OCI-LY1 (cell line): Measurements from ENCODE around the gene NADK.
"Not testable (repeated sequence)": the region's sequence is repeated elsewhere in the genome, so short reads cannot be mapped to it uniquely, and the experiment has no call there.

Source experiments
- CTCF ChIP-seq: fragments of 200-600 bp; sonication (generic), shearing (Covaris generic); IDR thresholded peaks from 2 replicates; pipeline ENCODE4 v1.5.1; 2017; ENCODE audit warnings: mild to moderate bottlenecking, antibody characterized with exemption, low read length, moderate library complexity, mixed read lengths
- EZH2 ChIP-seq: fragments of 200-600 bp; sonication (generic), shearing (Covaris generic); IDR thresholded peaks from 2 replicates; pipeline ENCODE4 v1.8.0; 2017; ENCODE audit warnings: borderline replicate concordance, mixed run types, mild to moderate bottlenecking, antibody characterized with exemption, low read length, moderate library complexity, mixed read lengths

- not testable (repeated sequence) for TF ChIP-seq CTCF, EZH2
These were observed 73.8 kb downstream of the NADK start for GRCh38 chr1:1704284-1704957.
